Activated CD4-positive, alpha-beta T cell treated with anti-CD3 and anti-CD28 coated beads for 36 hours (primary cell): ENCODE results near the gene TPCN2. TPM values are rescaled to one million over a fixed set of nuclear protein-coding genes. Genes with fewer than 3 reads are reported as not detected.
"Not testable (repeated sequence)": the region's sequence is repeated elsewhere in the genome, so short reads cannot be mapped to it uniquely, and the experiment has no call there.

Experiments
- ATAC-seq: fragments of 200-7000 bp; cut with Tn5 transposase; one replicate; pipeline ENCODE4 v1.10.0; 2021; ENCODE audit warnings: mild to moderate bottlenecking, moderate library complexity
- CTCF ChIA-PET: fragments of 350-600 bp; sonication (Branson Sonifier 250); formaldehyde crosslinking; loops from one replicate; lab custom pipeline; 2021; ENCODE audit warnings: antibody characterized with exemption; lab: Charles Lee
- POLR2A ChIA-PET: fragments of 350-600 bp; sonication (Branson Sonifier 250); formaldehyde crosslinking; loops from one replicate; lab custom pipeline; 2021; ENCODE audit warnings: antibody characterized with exemption, inconsistent platforms; lab: Charles Lee
- DNase-seq: peaks from one replicate; pipeline ENCODE4 v3.0.0-alpha.2; 2020
- H3K27ac Mint-ChIP-seq: one replicate; pipeline ENCODE4 v1.8.0; 2021; ENCODE audit warnings: mixed read lengths
- H3K27me3 Mint-ChIP-seq: one replicate; pipeline ENCODE4 v1.8.0; 2021; ENCODE audit warnings: mixed read lengths
- H3K36me3 Mint-ChIP-seq: one replicate; pipeline ENCODE4 v1.8.0; 2021; ENCODE audit warnings: low read depth, mixed read lengths
- H3K4me1 Mint-ChIP-seq: one replicate; pipeline ENCODE4 v1.8.0; 2021; ENCODE audit warnings: mixed read lengths
- H3K4me3 Mint-ChIP-seq: one replicate; pipeline ENCODE4 v1.8.0; 2021; ENCODE audit warnings: mild to moderate bottlenecking, moderate library complexity, mixed read lengths
- H3K9me3 Mint-ChIP-seq: one replicate; pipeline ENCODE4 v1.8.0; 2021; ENCODE audit warnings: low read depth, mixed read lengths
- intact Hi-C, 2 experiments: fragments of 100-400 bp; cut with DNase I in 1 of 2; cut with micrococcal nuclease in 1 of 2; formaldehyde crosslinking; loops; one replicate each; pipeline versions ENCODE4 v1.14.2 to v1.15.1; 2022 to 2024; cut with DNase I, micrococcal nuclease
- total RNA-seq, 2 experiments: library from RNA; stranded (reverse); gene quantifications; one replicate each; pipeline ENCODE4 v1.2.3, GENCODE V29; 2021

TPCN2 gene
- total RNA-seq, 2 experiments from 2014 or later = 7.4 to 10.4 TPM

DNA sequence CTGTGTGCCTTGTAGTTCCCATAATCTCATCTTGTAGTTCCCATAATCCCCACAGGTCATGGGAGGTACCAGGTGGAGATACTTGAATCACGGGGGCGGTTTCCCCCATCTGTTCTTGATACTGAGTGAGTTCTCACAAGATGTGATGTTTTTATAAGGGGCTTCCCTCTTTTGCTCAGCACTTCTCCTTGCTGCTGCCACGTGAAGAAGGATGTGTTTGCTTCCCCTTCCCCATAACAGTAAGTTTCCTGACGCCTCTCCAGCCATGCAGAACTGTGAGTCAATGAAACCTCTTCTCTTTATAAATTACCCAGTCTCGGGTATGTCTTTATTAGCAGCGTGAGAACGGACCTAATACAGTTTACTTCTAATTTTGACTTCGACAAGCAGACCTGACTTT lies 93.0 kb downstream of the TPCN2 start:
- no peak overlapping the region for H3K27ac Mint-ChIP-seq
- POLR2A ChIA-PET = no interaction called here
- no peak overlapping the region for H3K4me3 Mint-ChIP-seq
- ATAC-seq = no peak
- intact Hi-C loops = no loop called here
- peaks cover 16% of the 10 kb centered on the region for H3K9me3 Mint-ChIP-seq
- CTCF ChIA-PET = no interaction called here
- DNase-seq = no peak
- peaks cover 2% of the 10 kb centered on the region for H3K27me3 Mint-ChIP-seq
- H3K4me1 Mint-ChIP-seq = peaks cover 17% of the 10 kb centered on the region
- peaks cover 9% of the 10 kb centered on the region for H3K36me3 Mint-ChIP-seq

DNA sequence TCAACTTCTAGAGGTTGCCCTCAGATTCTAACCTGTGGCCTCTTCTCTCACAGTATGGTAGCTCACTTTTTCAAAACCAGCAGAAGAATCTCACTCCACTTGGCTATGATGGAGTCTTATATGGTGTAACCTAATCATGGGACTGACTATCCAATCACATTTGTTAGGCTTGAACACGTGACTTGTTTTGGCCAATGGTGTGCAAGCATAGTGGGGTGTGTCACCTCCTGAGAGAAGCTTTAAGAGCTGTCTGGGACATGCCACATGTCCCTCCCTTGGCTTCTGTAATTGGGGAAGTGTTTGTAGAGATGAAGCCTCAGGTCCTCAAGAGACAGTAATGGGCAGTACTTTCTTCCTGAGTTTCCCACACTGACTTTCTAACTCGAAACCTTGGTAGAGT lies 94.2 kb downstream of the TPCN2 start:
- ChIA-PET POLR2A (no interaction called here), CTCF (no interaction called here)
- ATAC-seq (no peak), DNase-seq (no peak)
- Mint-ChIP-seq H3K27ac (no peak overlapping the region), H3K36me3 (peaks cover 10% of the 10 kb centered on the region), H3K27me3 (peaks cover 2% of the 10 kb centered on the region), H3K9me3 (peaks cover 16% of the 10 kb centered on the region), H3K4me3 (no peak overlapping the region), H3K4me1 (peaks cover 17% of the 10 kb centered on the region)
- intact Hi-C loops = no loop called here

DNA sequence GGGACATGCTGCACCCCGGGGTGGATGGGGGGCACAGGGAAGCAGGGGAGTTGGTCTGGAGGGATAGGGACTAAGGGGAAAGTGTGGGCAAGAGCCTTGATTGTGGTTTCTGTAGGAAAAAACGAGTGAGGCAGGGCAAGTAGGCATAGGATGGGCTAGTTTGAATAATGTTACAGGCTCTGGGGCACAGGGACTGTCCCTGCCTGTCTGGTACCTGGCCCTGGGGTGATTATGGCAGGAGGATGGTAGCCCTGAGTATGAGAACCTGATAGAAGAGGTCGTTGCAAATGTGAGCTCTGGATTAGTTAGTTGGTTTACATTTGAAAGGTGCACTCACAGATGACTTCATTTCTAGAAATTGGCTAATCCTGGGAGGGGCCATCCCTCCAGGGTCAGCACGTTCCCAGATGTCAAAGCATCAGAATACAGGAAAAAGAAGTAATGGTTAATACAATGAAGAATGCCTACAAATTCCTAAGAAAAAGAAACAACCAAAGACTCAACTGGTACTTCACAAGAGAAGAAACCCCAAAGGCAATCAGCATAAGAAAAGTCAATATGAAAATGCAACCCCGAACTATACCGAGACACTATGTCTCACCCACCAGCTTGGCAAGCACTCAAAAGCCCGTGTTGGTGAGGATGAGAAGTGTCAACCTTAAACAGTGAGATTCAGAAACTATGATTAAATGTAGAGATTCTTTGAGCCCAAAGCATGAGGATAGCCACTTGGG lies 95.8 kb downstream of the TPCN2 start:
- CTCF ChIA-PET = interaction anchor here (1.2 kb wide), 1 partner anchor 11 kb away, joined by 3 read pairs; the partner anchor contains the start of gene SMIM38
- POLR2A ChIA-PET = no interaction called here

DNA sequence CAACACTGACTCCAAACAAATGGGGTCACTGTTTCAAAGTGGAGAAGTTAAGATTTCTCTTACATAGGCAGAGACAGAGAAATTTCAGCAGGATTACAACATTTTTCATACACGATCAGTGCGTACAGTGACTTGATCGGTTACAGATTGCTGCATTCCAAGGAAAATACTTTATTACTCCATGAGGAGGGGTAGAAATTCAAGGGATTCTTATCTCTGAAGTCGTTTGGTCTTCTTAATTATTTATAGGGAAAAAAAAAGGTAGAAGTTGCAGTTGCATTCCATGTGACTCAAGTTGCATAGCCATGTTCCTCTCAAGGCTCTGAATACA lies 96.3 kb downstream of the TPCN2 start:
- Mint-ChIP-seq H3K36me3 (peaks cover 10% of the 10 kb centered on the region), H3K4me1 (peaks cover 17% of the 10 kb centered on the region), H3K4me3 (no peak overlapping the region), H3K27me3 (peaks cover 2% of the 10 kb centered on the region), H3K9me3 (peaks cover 18% of the 10 kb centered on the region), H3K27ac (peak overlapping the region; percentile 69)
- DNase-seq = no peak
- ChIA-PET POLR2A (no interaction called here), CTCF (interaction anchor here (1.2 kb wide), 1 partner anchor 11 kb away, joined by 3 read pairs; the partner anchor contains the start of gene SMIM38)
- intact Hi-C loops = no loop called here
- no peak for ATAC-seq

More for the DNA sequence above, 95.8 kb downstream of the TPCN2 start:
- Mint-ChIP-seq H3K9me3 (peaks cover 18% of the 10 kb centered on the region), H3K36me3 (peaks cover 10% of the 10 kb centered on the region), H3K27ac (peak overlapping the region; percentile 69), H3K27me3 (peaks cover 2% of the 10 kb centered on the region), H3K4me1 (peaks cover 17% of the 10 kb centered on the region), H3K4me3 (no peak overlapping the region)
- ATAC-seq (peak; percentile 92), DNase-seq (peak; percentile 73)
- intact Hi-C loops = loop anchor here in 1 of 2 experiments (1.0 kb wide), 2 partner anchors 22 to 95 kb away; no protein-coding TSS in a partner anchor

DNA sequence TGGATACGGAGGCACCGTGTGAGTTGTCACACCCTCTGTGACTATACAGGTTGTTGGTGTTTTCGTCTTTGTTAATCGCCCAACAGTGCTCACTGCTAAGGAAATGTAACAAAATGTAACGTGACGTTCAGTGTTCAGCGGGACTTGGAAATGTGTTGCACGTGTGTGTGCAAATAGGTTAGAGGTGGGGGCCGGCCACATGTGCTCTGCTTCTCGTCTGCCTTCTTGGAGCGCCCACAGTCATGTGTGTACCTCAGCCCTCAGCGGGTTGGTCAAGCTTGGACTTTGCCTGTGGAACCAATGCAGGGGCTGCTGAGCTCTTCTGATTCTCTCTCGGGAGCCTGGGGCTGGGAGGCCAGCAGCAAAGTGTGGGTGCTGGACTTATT lies 99.6 kb downstream of the TPCN2 start:
- DNase-seq = no peak
- CTCF ChIA-PET = no interaction called here
- Mint-ChIP-seq H3K4me3 (no peak overlapping the region), H3K9me3 (peaks cover 21% of the 10 kb centered on the region), H3K27me3 (peaks cover 2% of the 10 kb centered on the region), H3K27ac (no peak overlapping the region), H3K4me1 (peaks cover 12% of the 10 kb centered on the region), H3K36me3 (peaks cover 10% of the 10 kb centered on the region)
- POLR2A ChIA-PET = no interaction called here
- intact Hi-C loops = no loop called here
- ATAC-seq = no peak

DNA sequence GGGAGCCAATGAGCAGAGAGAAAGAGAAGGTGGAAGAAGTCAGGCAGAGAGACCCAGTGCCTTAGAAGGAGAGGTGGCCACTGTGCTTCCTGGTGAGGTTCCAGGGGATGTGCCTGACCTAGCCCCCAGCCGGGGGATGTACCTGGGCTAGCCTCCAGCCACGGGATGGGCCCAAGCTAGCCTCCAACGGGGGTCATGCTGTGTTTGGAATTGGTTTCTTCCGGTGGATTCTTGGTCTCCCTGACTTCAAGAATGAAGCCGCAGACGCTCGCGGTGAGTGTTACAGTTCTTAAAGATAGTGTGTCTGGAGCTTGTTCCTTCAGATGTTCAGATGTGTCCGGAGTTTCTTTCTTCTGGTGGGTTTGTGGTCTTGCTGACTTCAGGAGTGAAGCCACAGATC lies 100.1 kb downstream of the TPCN2 start:
- ATAC-seq = no peak
- Mint-ChIP-seq H3K4me1 (peaks cover 12% of the 10 kb centered on the region), H3K4me3 (no peak overlapping the region), H3K9me3 (peaks cover 21% of the 10 kb centered on the region), H3K36me3 (peaks cover 10% of the 10 kb centered on the region), H3K27me3 (peaks cover 2% of the 10 kb centered on the region), H3K27ac (no peak overlapping the region)
- POLR2A ChIA-PET = no interaction called here
- DNase-seq = no peak
- CTCF ChIA-PET = no interaction called here
- intact Hi-C loops = no loop called here

DNA sequence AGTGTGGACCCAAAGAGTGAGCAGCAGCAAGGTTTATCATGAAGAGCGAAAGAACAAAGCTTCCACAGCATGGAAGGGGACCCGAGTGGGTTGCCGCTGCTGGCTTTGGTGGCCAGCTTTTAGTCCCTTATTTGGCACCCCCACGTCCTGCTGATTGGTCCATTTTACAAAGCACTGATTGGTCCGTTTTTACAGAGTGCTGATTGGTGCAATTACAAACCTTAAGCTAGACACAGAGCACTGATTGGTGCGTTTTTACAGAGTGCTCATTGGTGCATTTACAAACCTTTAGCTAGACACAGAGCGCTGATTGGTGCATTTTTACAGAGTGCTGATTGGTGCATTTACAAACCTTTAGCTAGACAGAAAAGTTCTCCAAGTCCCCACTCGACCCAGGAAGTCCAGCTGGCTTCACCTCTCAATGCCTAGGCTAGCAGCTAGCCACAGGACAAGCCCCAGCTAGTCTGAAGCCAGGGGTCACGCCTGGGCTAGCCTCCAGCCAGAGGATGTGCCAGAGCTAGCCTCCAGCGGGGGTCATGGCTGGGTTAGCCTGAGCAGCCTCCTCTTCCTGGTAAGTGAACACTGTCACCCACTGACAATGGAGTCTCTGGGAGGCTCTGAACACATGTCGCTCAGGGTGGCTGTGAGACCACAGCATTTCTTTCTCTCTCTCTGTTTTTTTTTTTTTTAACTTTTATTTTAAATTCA lies 100.8 kb downstream of the TPCN2 start:
- H3K27me3 Mint-ChIP-seq, intact Hi-C loops, ATAC-seq, H3K27ac Mint-ChIP-seq, H3K4me3 Mint-ChIP-seq, DNase-seq, POLR2A ChIA-PET, H3K36me3 Mint-ChIP-seq, CTCF ChIA-PET, H3K4me1 Mint-ChIP-seq: not testable (repeated sequence)
- peaks cover 18% of the 10 kb centered on the region for H3K9me3 Mint-ChIP-seq

DNA sequence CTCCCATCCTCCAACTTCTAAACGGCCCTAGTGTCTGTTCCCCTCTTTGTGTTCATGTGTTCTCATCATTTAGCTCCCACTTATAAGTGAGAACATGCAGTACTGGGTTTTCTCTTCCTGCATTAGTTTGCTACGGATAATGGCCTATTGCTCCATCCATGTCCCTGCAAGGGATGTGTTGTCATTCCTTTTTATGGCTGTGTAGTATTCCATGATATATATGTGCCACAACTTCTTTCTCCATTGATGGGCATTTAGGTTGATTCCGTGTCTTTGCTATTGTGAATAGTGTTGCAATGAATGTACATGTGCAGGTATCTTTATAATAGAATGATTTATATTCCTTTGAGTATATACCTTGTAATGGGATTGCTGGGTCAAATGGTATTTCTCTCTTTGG lies 101.4 kb downstream of the TPCN2 start:
- ChIA-PET POLR2A (no interaction called here), CTCF (no interaction called here)
- Mint-ChIP-seq H3K27me3 (peaks cover 2% of the 10 kb centered on the region), H3K36me3 (peaks cover 10% of the 10 kb centered on the region), H3K4me1 (no peaks in the 10 kb centered on the region), H3K4me3 (no peak overlapping the region), H3K27ac (no peak overlapping the region), H3K9me3 (peaks cover 14% of the 10 kb centered on the region)
- no peak for ATAC-seq
- DNase-seq = no peak
- intact Hi-C loops = no loop called here

DNA sequence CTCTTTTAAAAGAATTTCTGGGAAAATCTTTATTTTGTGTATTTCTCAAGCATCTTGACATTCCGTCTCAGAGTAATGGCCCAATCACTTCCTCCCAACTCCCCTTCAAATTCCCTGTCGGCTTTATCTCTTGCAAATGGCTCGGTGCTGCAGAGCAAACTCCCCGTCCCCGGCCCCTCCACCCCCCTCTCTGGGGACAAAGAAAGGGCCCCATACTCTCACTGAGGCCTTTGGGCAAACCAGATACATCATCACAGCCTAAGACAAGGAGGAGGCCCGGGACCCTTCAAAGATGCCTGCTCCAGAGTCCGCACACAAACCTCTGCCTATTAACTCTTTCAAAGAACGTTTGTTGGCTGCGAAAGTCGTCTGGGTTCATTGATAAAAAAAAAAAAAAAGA lies 103.1 kb downstream of the TPCN2 start:
- intact Hi-C loops = no loop called here
- ATAC-seq (no peak), DNase-seq (no peak)
- peaks cover 5% of the 10 kb centered on the region for H3K4me1 Mint-ChIP-seq
- H3K27ac Mint-ChIP-seq = no peak overlapping the region
- no peak overlapping the region for H3K4me3 Mint-ChIP-seq
- peaks cover 5% of the 10 kb centered on the region for H3K9me3 Mint-ChIP-seq
- CTCF ChIA-PET = no interaction called here
- POLR2A ChIA-PET = no interaction called here
- no peaks in the 10 kb centered on the region for H3K36me3 Mint-ChIP-seq
- peaks cover 2% of the 10 kb centered on the region for H3K27me3 Mint-ChIP-seq

DNA sequence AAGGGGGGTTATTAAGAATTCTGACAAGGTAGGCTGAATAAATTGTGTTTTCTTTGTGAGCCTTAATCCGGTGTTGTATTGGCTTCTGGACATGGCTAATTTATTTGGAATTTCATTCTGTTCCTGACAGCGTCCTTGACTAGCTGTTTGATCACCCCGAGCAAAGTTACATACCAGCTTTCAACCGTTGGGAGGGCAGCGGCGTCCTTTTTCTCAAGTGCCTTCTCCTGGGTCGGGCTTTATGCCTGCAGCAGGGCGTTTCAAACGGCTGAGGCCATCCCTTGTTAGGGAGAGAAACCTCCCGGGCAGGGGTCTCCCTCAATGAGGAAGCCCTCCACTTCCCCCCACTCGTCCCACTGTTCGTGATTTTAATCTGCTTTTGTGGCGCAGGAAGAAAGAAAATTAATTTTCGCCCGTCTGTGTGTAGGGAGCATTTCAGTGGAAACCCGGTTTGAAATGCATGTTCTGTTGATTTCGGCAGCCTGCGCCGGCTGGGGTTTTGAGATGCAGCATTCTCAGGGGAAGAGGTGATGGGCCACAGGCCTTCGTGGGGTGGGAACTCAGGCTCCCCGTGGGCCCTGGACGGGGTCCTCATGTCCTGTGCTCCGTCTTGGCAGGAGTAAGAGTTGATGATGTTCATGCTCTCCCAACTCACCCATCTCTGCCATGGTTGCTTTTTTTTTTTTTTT lies 104.1 kb downstream of the TPCN2 start:
- Mint-ChIP-seq H3K36me3 (no peaks in the 10 kb centered on the region), H3K4me1 (peaks cover 5% of the 10 kb centered on the region), H3K27ac (no peak overlapping the region), H3K4me3 (no peak overlapping the region), H3K27me3 (peaks cover 2% of the 10 kb centered on the region), H3K9me3 (peaks cover 5% of the 10 kb centered on the region)
- no peak for ATAC-seq
- CTCF ChIA-PET = no interaction called here
- intact Hi-C loops = no loop called here
- POLR2A ChIA-PET = no interaction called here
- no peak for DNase-seq

DNA sequence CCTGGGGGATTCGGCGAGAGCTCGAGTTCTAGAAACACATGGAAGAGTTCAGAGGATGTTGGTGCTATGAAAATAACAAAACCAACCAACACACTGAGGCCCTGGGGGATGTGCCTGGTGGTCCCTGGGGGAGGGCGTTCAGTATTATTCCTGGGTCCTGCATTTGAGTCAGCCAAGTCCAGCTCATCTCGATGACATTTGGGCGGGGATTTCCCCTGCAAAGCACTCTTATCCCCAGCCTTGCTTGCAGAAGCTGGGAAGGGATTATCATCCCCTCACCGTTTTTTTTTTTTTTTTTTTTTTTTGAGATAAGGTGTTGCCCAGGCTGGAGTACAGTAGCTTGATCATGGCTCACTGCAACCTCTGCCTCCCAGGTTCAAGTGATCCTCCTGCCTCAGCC lies 104.9 kb downstream of the TPCN2 start:
- Mint-ChIP-seq H3K4me1 (peaks cover 5% of the 10 kb centered on the region), H3K4me3 (no peak overlapping the region), H3K27ac (no peak overlapping the region), H3K27me3 (peaks cover 2% of the 10 kb centered on the region), H3K36me3 (no peaks in the 10 kb centered on the region), H3K9me3 (peaks cover 5% of the 10 kb centered on the region)
- ATAC-seq = no peak
- CTCF ChIA-PET = no interaction called here
- intact Hi-C loops = no loop called here
- POLR2A ChIA-PET = no interaction called here
- DNase-seq = no peak
